IMR-90 (cell line): ENCODE measurements around the gene NACC2. TPM values are rescaled to one million over a fixed set of nuclear protein-coding genes. Genes with fewer than 3 reads are reported as not detected.

Experiments used
- ATAC-seq: fragments of 200-7000 bp; cut with Tn5 transposase; 2 replicates; pipeline ENCODE4 v1.9.1; 2020; ENCODE audit warnings: low read depth, mild to moderate bottlenecking, moderate library complexity
- BruUV-seq: library from RNA; stranded (reverse); fragments of 400-500 nt; replicated peaks from 2 replicates; lab custom pipeline; 2021; lab: Mats Ljungman, UMichigan
- CTCF ChIA-PET: fragments of 300-600 bp; formaldehyde crosslinking; extraction: SDS; loops from one replicate; lab custom pipeline; 2021; ENCODE audit warnings: antibody characterized with exemption; lab: Yijun Ruan, JAX
- POLR2A ChIA-PET: fragments of 300-600 bp; sonication (Branson Sonifier 250); formaldehyde crosslinking; loops from one replicate; lab custom pipeline; 2022; ENCODE audit warnings: antibody characterized with exemption; ENCODE audit not compliant: unreplicated experiment; lab: Charles Lee
- DNase-seq: peaks from one replicate; pipeline ENCODE4 v3.0.0; 2013
- H2AFZ ChIP-seq: replicated peaks from 2 replicates; pipeline ENCODE3; 2013; ENCODE audit warnings: low read length, mild to moderate bottlenecking; ENCODE audit not compliant: poor library complexity
- H2AK5ac ChIP-seq: 2 replicates; pipeline ENCODE4 v1.6.1; 2013; ENCODE audit warnings: low read depth, low read length, inconsistent platforms
- H2AK9ac ChIP-seq: replicated peaks from 2 replicates; pipeline ENCODE3; 2013; ENCODE audit warnings: mild to moderate bottlenecking, low read depth, low read length, moderate library complexity; ENCODE audit not compliant: poor library complexity
- H2BK120ac ChIP-seq: 2 replicates; pipeline ENCODE4 v1.6.1; 2013; ENCODE audit warnings: low read depth, low read length, inconsistent platforms
- H2BK15ac ChIP-seq: 3 replicates; pipeline ENCODE4 v1.6.1; 2013; ENCODE audit warnings: low read depth, low read length, inconsistent platforms
- H2BK20ac ChIP-seq: 2 replicates; pipeline ENCODE4 v1.6.1; 2013; ENCODE audit warnings: low read depth, mild to moderate bottlenecking, inconsistent platforms, low read length, moderate library complexity
- H2BK5ac ChIP-seq: 2 replicates; pipeline ENCODE4 v1.6.1; 2013; ENCODE audit warnings: mild to moderate bottlenecking, low read depth, low read length, inconsistent platforms; ENCODE audit not compliant: poor library complexity, severe bottlenecking
- H3K14ac ChIP-seq: replicated peaks from 2 replicates; pipeline ENCODE4 v1.6.1; 2013; ENCODE audit warnings: low read depth, low read length, inconsistent platforms
- H3K18ac ChIP-seq: 2 replicates; pipeline ENCODE4 v1.6.1; 2013; ENCODE audit warnings: low read depth, low read length, control low read depth
- H3K23ac ChIP-seq: 2 replicates; pipeline ENCODE4 v1.6.1; 2013; ENCODE audit warnings: low read depth, low read length, inconsistent platforms
- H3K27ac ChIP-seq: 2 replicates; pipeline ENCODE4 v1.5.1; 2013; ENCODE audit warnings: mild to moderate bottlenecking, control low read depth, low read length; ENCODE audit not compliant: insufficient read depth
- H3K27me3 ChIP-seq: 2 replicates; pipeline ENCODE4 v1.6.1; 2013; ENCODE audit warnings: low read length; ENCODE audit not compliant: control insufficient read depth, insufficient read depth
- H3K36me3 ChIP-seq: 2 replicates; pipeline ENCODE4 v1.6.1; 2013; ENCODE audit warnings: low read length, mixed read lengths; ENCODE audit not compliant: control insufficient read depth, insufficient read depth
- H3K4ac ChIP-seq: 2 replicates; pipeline ENCODE4 v1.6.1; 2013; ENCODE audit warnings: low read depth, low read length, inconsistent platforms
- H3K4me1 ChIP-seq: 2 replicates; pipeline ENCODE4 v1.6.1; 2013; ENCODE audit warnings: low read length, mixed read lengths; ENCODE audit not compliant: control insufficient read depth, insufficient read depth
- H3K4me2 ChIP-seq: 2 replicates; pipeline ENCODE4 v1.6.1; 2013; ENCODE audit warnings: low read depth, mild to moderate bottlenecking, control low read depth, low read length, moderate library complexity
- H3K4me3 ChIP-seq: 2 replicates; pipeline ENCODE4 v1.5.1; 2013; ENCODE audit warnings: low read depth, mild to moderate bottlenecking, control low read depth, low read length, moderate library complexity; ENCODE audit not compliant: insufficient read depth
- H3K56ac ChIP-seq: 2 replicates; pipeline ENCODE4 v1.6.1; 2013; ENCODE audit warnings: low read length, inconsistent platforms; ENCODE audit not compliant: insufficient read depth; ENCODE audit errors: extremely low read depth
- H3K79me1 ChIP-seq, 2 experiments: 2 replicates each; pipeline ENCODE4 v1.6.1; 2013; ENCODE audit warnings: low read length in 2 of 2, inconsistent platforms in 1 of 2, low read depth in 1 of 2
- H3K9ac ChIP-seq: 2 replicates; pipeline ENCODE4 v1.6.1; 2013; ENCODE audit warnings: low read depth, low read length, control low read depth
- H3K9me1 ChIP-seq: 2 replicates; pipeline ENCODE4 v1.6.1; 2013; ENCODE audit warnings: low read length, inconsistent platforms; ENCODE audit not compliant: insufficient read depth
- H3K9me3 ChIP-seq: 2 replicates; pipeline ENCODE4 v1.6.1; 2013; ENCODE audit warnings: low read length; ENCODE audit not compliant: control insufficient read depth, insufficient read depth
- H4K20me1 ChIP-seq: 2 replicates; pipeline ENCODE4 v1.6.1; 2013; ENCODE audit warnings: low read length, inconsistent platforms; ENCODE audit not compliant: insufficient read depth
- H4K5ac ChIP-seq: 2 replicates; pipeline ENCODE4 v1.6.1; 2013; ENCODE audit warnings: mild to moderate bottlenecking, low read depth, low read length, control low read depth
- H4K8ac ChIP-seq, 2 experiments: 2 replicates each; pipeline ENCODE4 v1.6.1; 2013; ENCODE audit warnings: low read depth in 2 of 2, low read length in 2 of 2, control low read depth in 1 of 2, inconsistent platforms in 1 of 2
- H4K91ac ChIP-seq: 2 replicates; pipeline ENCODE4 v1.6.1; 2013; ENCODE audit warnings: low read depth, low read length, inconsistent platforms; ENCODE audit not compliant: insufficient read depth
- BHLHE40 ChIP-seq: fragments of 150-350 bp; IDR thresholded peaks from 2 replicates; pipeline ENCODE4 v1.6.1; 2016; ENCODE audit warnings: mild to moderate bottlenecking, low read depth, low read length
- CEBPB ChIP-seq: IDR thresholded peaks from 2 replicates; pipeline ENCODE4 v1.6.1; 2012; ENCODE audit warnings: low read depth, low read length, improper control_type of control experiment
- FOS ChIP-seq: fragments of 150-350 bp; IDR thresholded peaks from 2 replicates; pipeline ENCODE4 v1.6.1; 2016; ENCODE audit warnings: low read depth, low read length
- MAFK ChIP-seq: IDR thresholded peaks from 2 replicates; pipeline ENCODE4 v1.6.1; 2012; ENCODE audit warnings: low read depth, low read length, improper control_type of control experiment
- MAZ ChIP-seq: IDR thresholded peaks from 2 replicates; pipeline ENCODE4 v1.6.1; 2012; ENCODE audit warnings: low read depth, mild to moderate bottlenecking, low read length, improper control_type of control experiment, moderate library complexity, borderline replicate concordance
- MXI1 ChIP-seq: IDR thresholded peaks from 2 replicates; pipeline ENCODE4 v1.6.1; 2012; ENCODE audit warnings: low read depth, mild to moderate bottlenecking, low read length, moderate library complexity, borderline replicate concordance
- POLR2A ChIP-seq: IDR thresholded peaks from 2 replicates; pipeline ENCODE4 v1.6.1; 2012; ENCODE audit warnings: mild to moderate bottlenecking, low read depth, low read length
- RAD21 ChIP-seq: IDR thresholded peaks from 2 replicates; pipeline ENCODE4 v1.6.1; 2012; ENCODE audit warnings: low read length, improper control_type of control experiment
- RFX5 ChIP-seq: IDR thresholded peaks from 2 replicates; pipeline ENCODE4 v1.8.0; 2012; ENCODE audit warnings: low read depth, mild to moderate bottlenecking, low read length, moderate library complexity
- SMC3 ChIP-seq: fragments of 150-350 bp; IDR thresholded peaks from 2 replicates; pipeline ENCODE4 v1.6.1; 2016; ENCODE audit warnings: low read depth, mild to moderate bottlenecking, antibody characterized with exemption, low read length, moderate library complexity
- WGBS, 2 experiments: methylation state at CpG; one replicate each; pipeline versions ENCODE4 v1.1.5 to v1.1.7; 2013; ENCODE audit warnings: missing lambda C conversion rate in 2 of 2; ENCODE audit not compliant: insufficient read length in 1 of 2; ENCODE audit errors: extremely low coverage in 2 of 2; 5-methylcytosine and 5-hydroxymethylcytosine counted together
- dilution Hi-C: fragments of 300-500 bp; cut with HindIII; formaldehyde crosslinking; loops from one replicate; pipeline ENCODE4 v1.14.3; 2018; ENCODE audit warnings: low sequenced_read_pairs; ENCODE audit not compliant: unreplicated experiment
- in situ Hi-C: fragments of 300-500 bp; cut with MboI; formaldehyde crosslinking; loops from 3 replicates; pipeline ENCODE4 v1.14.3; 2019; ENCODE audit warnings: low sequenced_read_pairs, inconsistent platforms, mixed read lengths
- intact Hi-C: fragments of 100-400 bp; cut with micrococcal nuclease; formaldehyde crosslinking; loops from 2 replicates; pipeline ENCODE4 v1.10.0; 2022
- polyA plus RNA-seq, 3 experiments: library from polyadenylated mRNA; depleted of rRNA; stranded (reverse); fragments of >200 nt; gene quantifications; 2 replicates each; pipeline ENCODE4 v1.2.3, GENCODE V29; 2012; ENCODE audit warnings: low replicate concordance in 1 of 3
- total RNA-seq: library from RNA; depleted of rRNA; stranded (reverse); fragments of >200 nt; gene quantifications from 2 replicates; pipeline ENCODE4 v1.2.3, GENCODE V29; 2012
- TF ChIP-seq, protein P1 (sequence below): fragments of 150-350 bp; IDR thresholded peaks from 2 replicates; pipeline ENCODE4 v1.6.1; 2017; ENCODE audit warnings: mild to moderate bottlenecking, antibody characterized with exemption, low read length, low read depth

Gene NACC2
- total and polyA plus RNA-seq, 2 of the 4 experiments (the other 2 are of a cell fraction) = 7.9 to 19.0 TPM

DNA sequence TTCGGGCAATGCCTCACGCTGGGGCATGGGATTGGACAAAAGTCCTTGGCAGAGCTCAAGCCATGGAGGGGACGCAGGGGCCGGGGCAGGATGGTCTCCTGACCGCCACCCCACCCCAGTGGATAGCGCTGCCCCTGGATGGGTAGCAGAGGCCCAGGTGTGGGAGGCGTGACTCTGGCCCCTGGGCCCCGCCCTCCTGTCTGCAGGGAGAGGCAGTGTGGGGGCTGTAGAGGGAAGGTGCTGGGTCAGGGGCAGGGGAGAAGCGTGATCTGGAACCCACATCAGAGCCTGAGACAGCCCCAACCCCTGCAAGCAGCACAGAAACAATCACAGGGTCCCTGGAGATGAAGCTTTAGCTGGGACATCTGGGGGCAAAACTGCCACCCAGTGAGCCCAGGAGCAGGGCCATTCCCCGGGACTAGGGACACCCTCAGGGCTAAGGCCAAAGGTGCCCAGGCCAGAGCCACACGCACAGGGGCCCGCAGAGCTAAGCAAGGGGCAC is 36.2 kb downstream of the NACC2 start:
- no peak for TF ChIP-seq MAZ
- TF ChIP-seq POLR2A = no peak
- TF ChIP-seq RAD21 = no peak
- TF ChIP-seq SMC3 = no peak
- TF ChIP-seq MXI1 = no peak
- TF ChIP-seq CEBPB = no peak
- no peak for TF ChIP-seq FOS
- TF ChIP-seq MAFK = no peak
- TF ChIP-seq, protein P1, sequence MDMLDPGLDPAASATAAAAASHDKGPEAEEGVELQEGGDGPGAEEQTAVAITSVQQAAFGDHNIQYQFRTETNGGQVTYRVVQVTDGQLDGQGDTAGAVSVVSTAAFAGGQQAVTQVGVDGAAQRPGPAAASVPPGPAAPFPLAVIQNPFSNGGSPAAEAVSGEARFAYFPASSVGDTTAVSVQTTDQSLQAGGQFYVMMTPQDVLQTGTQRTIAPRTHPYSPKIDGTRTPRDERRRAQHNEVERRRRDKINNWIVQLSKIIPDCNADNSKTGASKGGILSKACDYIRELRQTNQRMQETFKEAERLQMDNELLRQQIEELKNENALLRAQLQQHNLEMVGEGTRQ = no peak
- no peak for TF ChIP-seq BHLHE40
- TF ChIP-seq RFX5 = no peak
- 88% methylated on average over 3 of the region's 12 CpGs; no CpG with 5 or more reads in 1 of the 2 experiments for WGBS, 2 experiments
- H3K14ac ChIP-seq = no peak overlapping the region
- dilution Hi-C loops (no loop called here), in situ Hi-C loops (no loop called here), intact Hi-C loops (no loop called here)
- H4K20me1 ChIP-seq = peaks cover 91% of the 10 kb centered on the region
- no peak overlapping the region for H2BK5ac ChIP-seq
- H2AK9ac ChIP-seq = peak overlapping the region; percentile 24
- no peak overlapping the region for H3K18ac ChIP-seq
- no peak overlapping the region for H3K4ac ChIP-seq
- H2BK15ac ChIP-seq = no peak overlapping the region
- H4K91ac ChIP-seq = no peak overlapping the region
- POLR2A ChIA-PET = no interaction called here
- CTCF ChIA-PET = no interaction called here
- no peak overlapping the region for H2AK5ac ChIP-seq
- H3K4me1 ChIP-seq = peaks cover 20% of the 10 kb centered on the region
- no peak overlapping the region for H3K23ac ChIP-seq
- H2AFZ ChIP-seq = no peak overlapping the region
- BruUV-seq = no TSS peak
- H3K56ac ChIP-seq = no peak overlapping the region
- ATAC-seq = no peak
- no peaks in the 10 kb centered on the region for H3K9me3 ChIP-seq
- no peak overlapping the region for H3K4me3 ChIP-seq
- H2BK120ac ChIP-seq = no peak overlapping the region
- H3K9ac ChIP-seq = no peak overlapping the region
- DNase-seq = no peak
- no peak overlapping the region for H4K5ac ChIP-seq
- H3K79me1 ChIP-seq = peaks cover 37 to 93% of the 10 kb centered on the region in 2 experiments
- no peaks in the 10 kb centered on the region; the same call in 1 of the 2 replicates for H3K36me3 ChIP-seq
- H3K27ac ChIP-seq = no peak overlapping the region
- H4K8ac ChIP-seq = no peak overlapping the region
- H3K27me3 ChIP-seq = no peaks in the 10 kb centered on the region
- no peak overlapping the region for H3K4me2 ChIP-seq
- H2BK20ac ChIP-seq = no peak overlapping the region
- H3K9me1 ChIP-seq = peaks cover 14% of the 10 kb centered on the region
